GM18870 (cell line): ENCODE measurements around the gene ENTR1.
"Not testable (repeated sequence)": the region's sequence is repeated elsewhere in the genome, so short reads cannot be mapped to it uniquely, and the experiment has no call there.

Experiments
- ATAC-seq: cut with Tn5 transposase; IDR thresholded peaks from one replicate; pipeline ENCODE4 v1.9.1; 2021; ENCODE audit warnings: moderate library complexity; ENCODE audit not compliant: unreplicated experiment

ENTR1 gene

GRCh38 chr9:136421791-136422190 is 11.4 kb upstream of the ENTR1 start:
- ATAC-seq, result no peak

GRCh38 chr9:136419092-136419420 is 8.6 kb upstream of the ENTR1 start:
- ATAC-seq, result no peak

DNA sequence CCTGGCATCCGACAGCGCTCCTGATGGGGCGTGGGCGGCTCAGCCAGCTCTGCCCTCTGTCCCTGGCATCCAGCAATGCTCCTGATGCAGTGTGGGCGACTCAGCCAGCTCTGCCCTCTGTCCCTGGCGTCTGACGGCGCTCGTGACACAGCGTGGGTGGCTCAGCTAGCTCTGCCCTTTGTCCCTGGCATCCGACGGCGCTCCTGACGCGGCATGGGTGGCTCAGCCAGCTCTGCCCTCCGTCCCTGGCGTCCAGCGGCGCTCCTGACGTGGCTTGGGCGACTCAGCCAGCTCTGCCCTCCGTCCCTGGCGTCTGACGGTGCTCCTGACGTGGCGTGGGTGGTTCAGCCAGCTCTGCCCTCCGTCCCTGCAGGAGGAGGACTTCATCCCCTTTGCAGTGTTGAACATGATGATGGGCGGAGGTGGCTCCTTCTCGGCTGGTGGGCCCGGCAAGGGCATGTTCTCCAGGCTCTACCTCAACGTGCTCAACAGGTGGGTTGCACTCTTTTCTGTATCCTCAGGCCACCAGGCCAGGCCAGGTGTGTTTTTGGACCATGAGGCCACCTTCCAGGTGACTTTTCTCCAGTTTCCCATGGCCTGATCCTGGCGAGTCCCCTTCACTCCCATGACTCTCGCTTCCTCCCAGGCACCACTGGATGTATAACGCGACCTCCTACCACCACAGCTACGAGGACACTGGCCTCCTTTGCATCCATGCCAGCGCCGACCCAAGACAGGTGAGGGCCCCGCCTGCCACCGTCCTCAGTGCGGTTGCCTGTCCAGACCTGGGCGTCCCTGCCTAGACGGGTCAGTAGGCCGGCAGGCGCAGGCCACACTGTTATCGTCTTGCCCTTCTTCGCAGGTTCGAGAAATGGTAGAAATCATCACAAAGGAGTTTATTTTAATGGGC is 8.0 kb upstream of the ENTR1 start:
- ATAC-seq, result no peak

- ATAC-seq, result no peak
These were observed 6.5 kb upstream of the ENTR1 start for GRCh38 chr9:136416914-136417313.

GRCh38 chr9:136416427-136416826 is 6.0 kb upstream of the ENTR1 start:
- no peak for ATAC-seq

DNA sequence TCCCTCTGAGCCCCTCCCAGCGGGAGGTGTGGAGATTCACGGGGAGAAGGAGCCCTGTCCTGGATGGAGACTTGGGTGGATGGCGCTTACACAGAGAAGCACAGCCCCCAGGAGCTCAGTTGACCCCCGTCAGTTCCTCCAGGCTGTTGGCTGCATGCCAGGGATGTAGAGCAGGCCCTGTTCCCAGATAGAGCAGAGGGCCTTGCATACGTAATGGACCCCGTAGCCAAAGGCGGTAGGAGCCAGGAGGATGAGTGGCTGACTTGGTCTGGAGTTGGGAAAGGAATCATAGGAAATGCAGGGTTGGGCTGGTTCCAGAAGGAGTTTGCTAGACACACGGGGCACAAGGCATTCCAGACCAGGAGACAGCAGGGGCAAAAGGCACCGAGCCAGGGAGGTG is 2.5 kb upstream of the ENTR1 start:
- no peak for ATAC-seq

DNA sequence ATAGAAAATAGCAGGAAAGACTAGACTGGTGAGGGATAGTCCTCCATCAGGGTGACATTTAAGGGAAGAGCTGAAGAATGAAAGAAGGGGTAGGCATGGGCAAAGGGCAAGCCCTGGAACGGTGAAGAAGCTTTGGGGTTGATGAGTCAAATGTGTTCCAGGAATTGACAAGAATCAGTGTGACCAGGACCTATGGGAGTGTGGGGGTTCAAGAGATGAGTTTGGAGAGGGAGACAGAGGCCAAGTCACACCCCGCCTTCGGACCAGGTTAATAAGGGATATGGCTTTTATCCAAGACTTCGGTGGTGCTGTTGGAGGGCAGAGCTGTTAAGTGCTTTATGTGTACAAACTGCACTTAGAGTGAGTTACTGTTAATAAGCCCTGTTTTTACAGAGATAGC is 964 bp upstream of the ENTR1 start:
- ATAC-seq, result no peak

GRCh38 chr9:136409557-136410455 is 608 bp downstream of the ENTR1 start:
- no peak for ATAC-seq

- no peak for ATAC-seq
These were observed 2.5 kb downstream of the ENTR1 start for GRCh38 chr9:136407911-136408310.

DNA sequence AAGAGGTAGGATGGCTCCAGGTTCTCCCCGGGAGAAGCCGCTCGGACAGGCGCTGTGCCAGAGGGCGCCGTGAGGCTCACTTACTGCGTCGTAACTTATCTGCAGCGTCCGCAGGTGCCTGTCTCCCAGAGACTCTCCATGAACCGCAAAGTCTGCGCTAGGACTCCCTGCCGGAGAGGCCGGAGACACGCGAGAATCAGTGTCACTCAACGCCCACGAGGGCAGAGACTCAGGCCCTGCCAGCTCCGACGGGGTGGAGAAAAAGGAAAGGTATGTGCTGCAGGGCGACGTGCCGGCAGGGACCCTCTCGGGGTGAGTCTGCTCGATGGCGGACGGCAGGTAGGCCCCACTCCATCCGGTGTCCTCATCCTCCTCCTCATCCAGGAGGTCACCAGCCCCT is 3.4 kb downstream of the ENTR1 start:
- ATAC-seq, result not testable (repeated sequence)

- ATAC-seq, result not testable (repeated sequence)
These were observed 4.5 kb downstream of the ENTR1 start for GRCh38 chr9:136405904-136406303.

- no peak for ATAC-seq
These were observed 4.9 kb downstream of the ENTR1 start for GRCh38 chr9:136405481-136405880.

GRCh38 chr9:136404801-136405136 is 5.6 kb downstream of the ENTR1 start:
- no peak for ATAC-seq

- no peak for ATAC-seq
These were observed 6.3 kb downstream of the ENTR1 start for GRCh38 chr9:136403915-136404800.

- ATAC-seq, result no peak
These were observed 6.9 kb downstream of the ENTR1 start for GRCh38 chr9:136403538-136403914.

DNA sequence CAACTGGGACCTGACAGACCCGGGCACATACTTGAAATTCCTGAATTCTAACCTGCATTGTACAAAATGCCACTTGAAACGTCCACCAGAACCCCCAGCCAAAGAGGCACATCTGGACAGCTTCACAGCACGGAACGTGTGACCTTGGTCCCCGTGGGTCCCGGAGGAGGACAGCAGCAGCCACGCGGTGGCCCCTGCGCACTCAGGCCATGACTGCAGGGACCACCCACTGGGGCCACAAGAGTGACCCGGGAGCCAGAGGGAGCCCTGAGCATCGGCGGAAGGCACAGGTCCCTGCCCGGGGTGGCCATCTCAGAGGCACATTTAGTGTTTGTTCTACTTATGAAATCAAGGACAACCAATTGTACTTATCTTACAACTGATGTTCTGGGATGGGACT is 8.3 kb downstream of the ENTR1 start:
- ATAC-seq, result no peak

DNA sequence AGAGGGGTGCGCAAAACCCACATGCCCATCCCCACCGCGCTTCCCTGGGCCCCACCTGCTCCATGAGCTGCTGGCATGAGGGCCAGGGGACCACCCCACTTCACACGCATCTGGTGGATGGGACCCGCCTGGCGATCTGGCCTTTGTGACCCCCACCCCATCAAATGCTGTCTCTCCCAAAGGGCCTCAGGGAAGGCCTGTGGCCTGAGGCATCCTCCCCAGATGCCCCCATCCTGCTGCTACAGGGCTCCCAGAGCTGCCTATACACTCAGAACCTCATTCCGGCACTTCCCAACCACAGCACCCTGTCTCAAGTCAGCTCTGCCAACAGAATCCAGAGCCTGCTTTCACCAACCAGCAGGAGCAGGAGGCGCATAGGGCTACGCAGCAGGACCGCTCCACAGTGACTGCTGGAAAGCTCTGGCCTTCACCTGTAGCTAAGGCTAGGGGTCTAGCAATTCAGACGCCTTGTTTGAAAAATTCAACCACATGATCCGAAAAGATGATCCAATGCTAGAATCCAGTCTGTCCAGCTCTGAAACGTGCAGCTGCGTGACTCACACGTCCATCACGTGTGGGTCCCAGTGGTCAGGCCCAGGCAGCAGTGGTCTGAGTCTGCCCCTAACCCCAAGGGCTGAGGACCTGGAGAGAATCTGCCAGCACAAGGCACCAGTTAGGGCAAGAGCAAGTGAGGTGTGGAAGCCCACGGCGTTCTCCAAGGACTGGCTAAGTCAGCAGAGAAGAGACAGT is 9.1 kb downstream of the ENTR1 start:
- no peak for ATAC-seq

- no peak for ATAC-seq
These were observed 10.2 kb downstream of the ENTR1 start, which contains the start of gene SNAPC4 for GRCh38 chr9:136400038-136400834. Gene SNAPC4 (minus strand): TSS chr9:136400170. CDS start chr9:136398428, 1,742 bp downstream.
